Testis (tissue), 3 donors: ENCODE measurements around the gene KRTAP10-1. TPM values are rescaled to one million over a fixed set of nuclear protein-coding genes. Genes with fewer than 3 reads are reported as not detected.

Experiments used
- DNase-seq: peaks from one replicate; pipeline ENCODE4 v3.0.0-alpha.2; 2019
- H3K27ac ChIP-seq, 2 donors: fragments of 200-600 bp; sonication (generic); one replicate each; pipeline ENCODE4 v1.5.1; 2019
- H3K27me3 ChIP-seq: fragments of 200-600 bp; sonication (generic); one replicate; pipeline ENCODE4 v1.5.1; 2019
- H3K36me3 ChIP-seq: fragments of 200-600 bp; sonication (generic); one replicate; pipeline ENCODE4 v1.5.1; 2017; ENCODE audit warnings: low read depth; ENCODE audit errors: missing control alignments
- H3K4me1 ChIP-seq: fragments of 200-600 bp; sonication (generic); one replicate; pipeline ENCODE4 v1.5.1; 2019
- H3K4me3 ChIP-seq, 2 donors: fragments of 200-600 bp; sonication (generic); one replicate each; pipeline ENCODE4 v1.5.1; 2017 to 2019
- H3K9me3 ChIP-seq: fragments of 200-600 bp; sonication (generic); one replicate; pipeline ENCODE4 v1.5.1; 2017
- CTCF ChIP-seq, 3 experiments: fragments of 450-650 bp in 2 of 3; fragments of 200-600 bp in 1 of 3; sonication (generic) in 1 of 3; IDR thresholded peaks; one replicate each; pipeline ENCODE4 v1.5.1; 2016 to 2019; ENCODE audit warnings: antibody characterized with exemption in 3 of 3, mild to moderate bottlenecking in 2 of 3, moderate library complexity in 1 of 3
- POLR2A ChIP-seq: fragments of 450-650 bp; IDR thresholded peaks from one replicate; pipeline ENCODE4 v1.6.1; 2017; ENCODE audit warnings: antibody characterized with exemption, mild to moderate bottlenecking, moderate library complexity
- WGBS, 2 donors: methylation state at CpG; one replicate each; pipeline ENCODE4 v1.1.5; 2018; 5-methylcytosine and 5-hydroxymethylcytosine counted together
- intact Hi-C: fragments of 100-400 bp; cut with DNase I; formaldehyde crosslinking; loops from one replicate; pipeline ENCODE4 v1.15.1; 2023; ENCODE audit warnings: low total_unique reads
- polyA plus RNA-seq: library from polyadenylated mRNA; stranded (reverse); fragments of 350-450 nt; fragmentation: Illumina TruSeq; extraction: RNeasy Lipid Tissue Mini Kit (QIAGEN cat#74804); gene quantifications from one replicate; pipeline ENCODE4 v1.2.3, GENCODE V29; 2014; ENCODE audit warnings: low read depth, low replicate concordance; ENCODE audit not compliant: insufficient read depth
- total RNA-seq, 2 donors: library from RNA; depleted of rRNA; stranded (reverse); fragments of >200 nt; gene quantifications; one replicate each; pipeline ENCODE4 v1.2.3, GENCODE V29; 2016

The KRTAP10-1 gene
- total and polyA plus RNA-seq, 3 donors from 2014 or later: not detected

- no peaks in the 10 kb centered on the region for H3K27me3 ChIP-seq
- no peak overlapping the region for H3K27ac ChIP-seq
- no peaks in the 10 kb centered on the region for H3K9me3 ChIP-seq
- no peaks in the 10 kb centered on the region for H3K4me1 ChIP-seq
- no peak for TF ChIP-seq CTCF (IDR thresholded peaks at IDR 0.05)
- TF ChIP-seq POLR2A: no peak
- H3K4me3 ChIP-seq: no peak overlapping the region
- DNase-seq: no peak
- WGBS, 2 donors: 71 to 72% methylated on average over 14 to 30 of the region's 30 CpGs
- intact Hi-C loops: no loop called here
- no peaks in the 10 kb centered on the region for H3K36me3 ChIP-seq
Observed at GRCh38 chr21:44531606-44532564, 8.1 kb downstream of the KRTAP10-1 start.

DNA sequence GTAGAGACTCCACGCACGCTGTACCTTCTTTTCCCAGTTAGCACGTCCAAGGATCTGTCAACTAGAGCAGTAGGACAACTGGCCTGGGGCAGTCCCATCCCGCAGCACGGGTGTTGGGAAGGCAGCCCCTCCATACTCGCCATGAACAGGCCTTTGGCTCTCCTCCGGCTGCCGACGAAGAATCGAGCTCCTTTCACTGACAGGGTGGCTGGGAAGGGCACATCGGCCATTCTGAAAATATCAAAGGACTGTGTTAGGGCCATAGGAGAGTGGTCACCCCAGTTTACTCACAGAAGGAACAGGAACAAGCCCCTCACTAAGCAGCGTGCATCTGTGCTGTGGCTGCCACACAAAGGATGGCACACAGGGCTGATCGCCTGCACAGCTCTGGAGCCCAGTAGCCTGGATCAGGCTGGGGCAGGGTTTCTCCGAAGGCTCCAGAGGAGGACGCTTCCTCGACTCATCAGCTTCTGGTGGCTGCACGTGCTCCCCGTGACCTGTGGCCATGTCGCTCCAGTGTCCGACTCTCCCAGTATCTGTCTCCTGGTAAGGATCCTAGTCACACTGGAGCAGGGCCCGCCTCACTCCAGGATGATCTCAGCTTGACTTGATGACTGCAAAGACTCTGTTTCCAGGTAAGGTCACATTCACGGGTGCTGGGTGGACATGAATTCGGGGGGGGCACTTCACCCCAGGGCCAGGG lies 8.9 kb downstream of the KRTAP10-1 start:
- no peak for DNase-seq
- no peak overlapping the region for H3K4me3 ChIP-seq
- H3K36me3 ChIP-seq: no peaks in the 10 kb centered on the region
- intact Hi-C loops: no loop called here
- no peaks in the 10 kb centered on the region for H3K4me1 ChIP-seq
- H3K27ac ChIP-seq: no peak overlapping the region
- 87 to 91% methylated on average over 14 to 23 of the region's 23 CpGs for WGBS, 2 donors
- no peaks in the 10 kb centered on the region for H3K27me3 ChIP-seq
- no peak for TF ChIP-seq CTCF (IDR thresholded peaks at IDR 0.05)
- TF ChIP-seq POLR2A: no peak
- no peaks in the 10 kb centered on the region for H3K9me3 ChIP-seq

DNA sequence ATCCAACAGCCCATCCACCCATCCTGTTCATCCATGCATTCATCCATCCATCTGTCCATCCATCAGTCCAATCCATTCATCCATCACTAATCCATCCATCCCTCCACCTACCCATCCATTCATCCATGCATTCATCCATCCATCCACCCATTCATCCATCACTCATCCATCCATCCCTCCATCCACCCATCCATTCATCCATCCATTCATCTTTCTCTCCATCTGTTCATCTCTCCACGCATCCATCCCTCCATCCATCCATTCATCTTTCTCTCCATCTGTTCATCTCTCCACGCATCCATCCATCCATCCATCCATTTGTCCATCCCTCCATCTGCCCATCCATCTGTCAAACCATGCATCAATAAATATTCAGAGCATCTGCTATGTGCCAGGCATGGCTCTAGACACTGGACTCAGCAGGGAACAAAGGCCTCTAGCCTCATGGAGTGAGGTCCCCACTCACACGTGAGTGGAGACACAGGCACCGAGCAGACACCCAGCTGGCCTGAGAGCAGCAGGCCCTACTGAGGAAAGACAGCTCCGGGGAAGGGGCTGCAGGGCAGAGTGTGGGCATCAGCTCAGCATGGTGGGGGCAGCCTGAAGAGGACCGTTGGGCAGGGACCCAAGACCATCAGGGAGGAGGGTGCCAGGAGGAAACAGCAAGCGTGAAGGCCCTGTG lies 9.6 kb downstream of the KRTAP10-1 start:
- WGBS, 2 donors: 92% methylated on average over 7 of the region's 7 CpGs
- no peak for TF ChIP-seq POLR2A
- H3K36me3 ChIP-seq: no peaks in the 10 kb centered on the region
- no peak overlapping the region for H3K27ac ChIP-seq
- no peaks in the 10 kb centered on the region for H3K9me3 ChIP-seq
- intact Hi-C loops: no loop called here
- H3K27me3 ChIP-seq: no peaks in the 10 kb centered on the region
- no peak for DNase-seq
- H3K4me3 ChIP-seq: no peak overlapping the region
- no peaks in the 10 kb centered on the region for H3K4me1 ChIP-seq

DNA sequence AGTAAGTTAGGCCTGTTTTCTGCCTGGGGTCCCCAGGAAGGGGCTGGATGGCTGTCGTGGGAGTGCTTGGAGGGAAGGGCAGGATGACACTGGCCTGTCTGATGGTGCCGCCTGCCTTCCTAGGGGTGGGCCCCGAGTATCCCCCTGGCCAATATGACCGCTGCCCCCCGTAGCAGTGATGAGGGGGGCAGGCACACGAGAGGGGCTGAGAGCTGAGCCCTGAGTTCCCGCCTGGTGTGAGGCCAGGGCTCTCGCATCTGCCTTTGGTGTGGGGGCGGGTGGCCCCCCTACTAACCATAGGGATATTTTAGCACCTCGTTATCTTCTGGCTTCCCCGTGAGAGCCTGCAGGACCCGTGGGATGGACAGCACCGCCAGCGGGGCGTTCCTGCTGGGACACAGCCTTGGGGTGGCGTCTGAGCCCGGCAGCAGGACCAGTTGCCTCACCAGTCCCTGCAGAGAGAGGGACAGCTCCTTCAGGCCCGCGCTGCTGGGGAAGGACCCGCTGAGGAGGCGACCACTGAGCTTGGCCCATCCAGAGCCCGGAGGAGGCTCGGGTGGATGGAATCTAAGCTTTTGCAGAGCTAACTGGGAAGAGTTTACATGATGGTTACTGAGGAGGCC lies 10.4 kb downstream of the KRTAP10-1 start:
- intact Hi-C loops: no loop called here
- Histone ChIP-seq H3K36me3 (no peaks in the 10 kb centered on the region), H3K4me3 (no peak overlapping the region), H3K27me3 (no peaks in the 10 kb centered on the region), H3K9me3 (no peaks in the 10 kb centered on the region), H3K4me1 (no peaks in the 10 kb centered on the region), H3K27ac (no peak overlapping the region)
- DNase-seq: no peak
- TF ChIP-seq CTCF (IDR thresholded peaks at IDR 0.05): no peak
- TF ChIP-seq POLR2A: no peak
- 72 to 74% methylated on average over 18 to 23 of the region's 23 CpGs for WGBS, 2 donors
